ENCODE results near the gene ITPR2.

The ITPR2 gene

DNA sequence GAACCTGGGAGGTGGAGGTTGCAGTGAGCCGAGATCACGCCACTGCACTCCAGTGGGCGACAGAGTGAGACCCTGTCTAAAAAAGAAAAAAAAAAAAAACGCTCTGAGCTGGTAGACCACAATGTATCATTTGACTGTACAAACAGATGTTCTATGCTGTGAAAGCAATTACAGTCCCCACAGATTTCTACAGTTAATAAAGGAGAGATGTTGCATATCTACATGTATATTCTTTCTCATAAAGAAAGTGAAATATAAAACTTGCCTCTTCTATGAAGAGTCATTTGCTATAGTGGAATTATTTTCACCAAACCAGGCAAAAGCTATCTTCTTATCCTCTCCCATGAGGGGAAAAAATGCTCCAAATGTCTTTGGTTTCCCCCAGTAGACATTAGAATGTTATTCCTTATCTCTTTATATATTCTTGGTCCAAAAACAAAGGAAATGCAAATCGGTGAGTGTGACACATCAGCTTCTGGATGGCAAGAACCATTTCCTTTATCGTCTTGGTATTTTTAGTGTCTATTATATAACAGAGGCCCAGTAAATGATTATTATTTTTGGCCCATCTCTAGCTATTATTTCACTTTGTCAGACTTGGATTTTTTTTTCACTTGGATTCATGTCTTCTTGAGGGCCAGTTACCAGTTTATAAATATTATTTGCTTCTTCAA, 407.3 kb downstream of the ITPR2 start:
- no peaks in the 10 kb centered on the region for H3K9me3 Mint-ChIP-seq
- H3K4me3 Mint-ChIP-seq = no peak overlapping the region
- H3K4me1 Mint-ChIP-seq (ENCODE audit: low read depth) = peaks cover 8% of the 10 kb centered on the region
- H3K27me3 Mint-ChIP-seq (ENCODE audit: low read depth) = no peaks in the 10 kb centered on the region
- no peak overlapping the region for H3K27ac Mint-ChIP-seq
- peaks cover 8% of the 10 kb centered on the region for H3K36me3 Mint-ChIP-seq (ENCODE audit: low read depth)

DNA sequence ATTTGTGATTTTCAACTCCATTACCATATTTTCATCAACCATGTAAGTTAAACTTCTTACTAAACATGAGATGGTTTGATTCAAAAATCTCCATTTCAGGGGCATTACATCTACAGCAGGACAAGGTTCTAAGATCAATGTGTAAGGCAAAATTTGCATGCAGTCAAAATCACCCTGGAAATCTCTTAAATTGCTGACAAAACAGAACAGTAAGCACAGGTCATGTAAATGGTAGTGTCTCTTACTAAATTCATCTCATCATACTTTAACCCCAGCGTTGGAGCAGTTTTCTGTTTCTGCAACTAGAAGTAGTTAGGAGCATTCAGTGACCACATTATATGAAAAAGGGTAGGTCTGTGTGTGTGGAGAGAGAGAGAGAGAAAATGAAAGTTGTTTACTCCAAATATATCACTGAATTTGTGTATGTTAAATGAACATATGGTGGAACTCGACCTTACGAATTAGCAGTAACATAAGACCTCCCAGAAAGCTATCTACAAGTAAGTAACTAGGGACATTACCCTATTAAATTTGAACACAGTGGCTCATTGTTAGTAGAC, 410.1 kb downstream of the ITPR2 start:
- Mint-ChIP-seq H3K27ac (no peak overlapping the region), H3K9me3 (peaks cover 3% of the 10 kb centered on the region), H3K4me1 (ENCODE audit: low read depth) (peaks cover 8% of the 10 kb centered on the region), H3K27me3 (ENCODE audit: low read depth) (no peaks in the 10 kb centered on the region), H3K36me3 (ENCODE audit: low read depth) (peaks cover 10% of the 10 kb centered on the region), H3K4me3 (no peak overlapping the region)

DNA sequence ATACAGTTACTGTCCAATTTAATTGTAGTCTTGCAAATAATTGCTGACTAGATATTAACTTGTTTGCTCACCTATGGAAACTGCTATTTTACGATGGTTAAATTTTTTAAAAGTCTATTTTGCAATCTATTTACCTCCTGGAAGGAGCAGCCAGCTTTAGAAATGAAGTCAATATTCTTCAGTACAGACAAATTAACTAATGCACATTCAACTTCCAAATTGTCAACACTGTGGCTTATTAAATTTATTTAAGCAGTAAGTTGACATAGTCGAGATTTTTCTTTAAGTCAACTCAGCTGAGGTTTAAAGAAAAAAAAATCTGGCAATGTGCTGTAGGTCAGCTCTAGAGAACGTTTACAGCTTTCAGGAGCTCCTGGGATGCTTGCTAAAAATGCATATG, 416.4 kb downstream of the ITPR2 start:
- Mint-ChIP-seq H3K4me3 (no peak overlapping the region), H3K27me3 (ENCODE audit: low read depth) (no peaks in the 10 kb centered on the region), H3K27ac (no peak overlapping the region), H3K36me3 (ENCODE audit: low read depth) (peaks cover 18% of the 10 kb centered on the region), H3K4me1 (ENCODE audit: low read depth) (peaks cover 3% of the 10 kb centered on the region), H3K9me3 (peaks cover 7% of the 10 kb centered on the region)

DNA sequence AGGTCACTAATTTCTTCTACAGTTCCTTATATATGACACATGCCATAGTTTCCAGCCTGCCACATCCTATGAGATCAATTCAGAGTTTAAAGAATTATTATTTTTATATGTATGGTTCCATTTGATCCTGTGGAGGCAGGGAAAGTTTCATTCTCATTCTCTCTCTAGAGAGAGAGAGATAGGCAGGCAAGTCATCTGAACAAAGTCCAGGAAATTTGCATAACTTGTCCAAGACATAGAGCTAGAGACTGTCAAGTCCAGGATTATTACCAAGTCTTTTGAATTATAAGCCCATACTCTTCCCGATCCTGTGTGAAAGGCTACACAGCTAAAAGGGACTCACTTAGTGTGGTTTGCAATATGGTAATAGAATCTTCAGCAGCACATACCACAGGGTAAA, 422.3 kb downstream of the ITPR2 start:
- no peaks in the 10 kb centered on the region for H3K27me3 Mint-ChIP-seq (ENCODE audit: low read depth)
- H3K36me3 Mint-ChIP-seq (ENCODE audit: low read depth) = peaks cover 8% of the 10 kb centered on the region
- no peaks in the 10 kb centered on the region for H3K4me1 Mint-ChIP-seq (ENCODE audit: low read depth)
- H3K27ac Mint-ChIP-seq = no peak overlapping the region
- H3K4me3 Mint-ChIP-seq = no peak overlapping the region
- no peaks in the 10 kb centered on the region for H3K9me3 Mint-ChIP-seq

DNA sequence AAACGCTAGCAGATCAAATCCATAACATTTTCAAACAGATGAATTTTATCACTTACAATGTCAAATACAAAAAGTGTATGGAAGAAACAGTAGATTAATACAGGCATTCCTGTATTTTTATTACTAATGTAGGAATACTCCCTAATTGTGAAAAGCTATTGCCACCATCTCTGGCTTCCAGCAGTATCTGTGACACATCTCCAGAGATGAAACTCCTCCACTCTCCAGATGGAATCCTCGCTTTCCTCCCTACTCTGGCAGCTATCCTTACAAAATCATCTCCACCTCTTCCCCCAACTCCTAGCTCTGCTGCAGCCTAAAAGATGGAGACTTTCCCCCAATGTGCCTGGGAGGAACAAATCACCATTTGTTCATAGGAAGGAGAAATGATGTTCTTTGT, 426.2 kb downstream of the ITPR2 start:
- Mint-ChIP-seq H3K36me3 (ENCODE audit: low read depth) (no peaks in the 10 kb centered on the region), H3K27ac (no peak overlapping the region), H3K27me3 (ENCODE audit: low read depth) (no peaks in the 10 kb centered on the region), H3K9me3 (no peaks in the 10 kb centered on the region), H3K4me1 (ENCODE audit: low read depth) (no peaks in the 10 kb centered on the region), H3K4me3 (no peak overlapping the region)

DNA sequence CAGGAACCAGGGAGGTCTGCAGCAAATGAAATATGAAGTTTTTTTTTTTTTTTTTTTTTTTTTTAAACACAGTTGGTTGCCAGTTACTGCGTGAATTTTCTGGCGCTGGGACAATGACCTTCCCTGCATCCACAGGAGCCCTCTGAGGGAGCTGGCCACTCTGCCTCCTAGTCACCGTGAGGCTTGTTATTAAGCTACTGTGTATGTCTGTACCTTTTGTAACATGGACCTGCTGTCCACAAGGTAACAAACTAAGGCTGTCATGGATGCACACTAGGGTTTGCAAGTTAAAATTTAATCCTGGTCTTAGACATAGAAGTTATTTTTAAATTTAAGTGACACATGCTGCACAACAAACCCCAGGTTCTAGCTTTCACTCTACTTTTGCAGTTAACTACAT, 426.6 kb downstream of the ITPR2 start:
- no peaks in the 10 kb centered on the region for H3K36me3 Mint-ChIP-seq (ENCODE audit: low read depth)
- no peaks in the 10 kb centered on the region for H3K4me1 Mint-ChIP-seq (ENCODE audit: low read depth)
- H3K27ac Mint-ChIP-seq = no peak overlapping the region
- H3K9me3 Mint-ChIP-seq = no peaks in the 10 kb centered on the region
- no peaks in the 10 kb centered on the region for H3K27me3 Mint-ChIP-seq (ENCODE audit: low read depth)
- H3K4me3 Mint-ChIP-seq = no peak overlapping the region

DNA sequence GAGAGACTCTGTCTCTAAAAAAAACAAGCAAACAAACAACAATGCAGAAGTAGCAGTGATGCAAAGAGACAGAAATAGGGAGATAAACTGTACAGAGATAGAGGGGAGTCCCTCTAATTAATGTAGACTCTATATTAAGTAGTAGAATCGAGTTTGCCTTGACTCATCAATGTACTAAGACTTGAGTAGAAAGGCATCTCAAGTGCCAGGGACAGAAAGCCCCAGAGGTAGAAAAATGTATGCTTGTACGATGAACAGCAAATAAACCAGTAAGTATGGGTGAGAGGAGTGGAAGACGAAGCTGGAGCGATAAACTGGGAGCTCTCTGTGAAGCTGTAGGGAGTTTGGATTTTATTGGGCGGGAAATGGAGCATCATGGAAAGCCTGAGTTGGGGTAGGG, 429.4 kb downstream of the ITPR2 start:
- no peaks in the 10 kb centered on the region for H3K27me3 Mint-ChIP-seq (ENCODE audit: low read depth)
- H3K27ac Mint-ChIP-seq = no peak overlapping the region
- H3K4me3 Mint-ChIP-seq = no peak overlapping the region
- H3K4me1 Mint-ChIP-seq (ENCODE audit: low read depth) = no peaks in the 10 kb centered on the region
- no peaks in the 10 kb centered on the region for H3K9me3 Mint-ChIP-seq
- peaks cover 2% of the 10 kb centered on the region for H3K36me3 Mint-ChIP-seq (ENCODE audit: low read depth)

DNA sequence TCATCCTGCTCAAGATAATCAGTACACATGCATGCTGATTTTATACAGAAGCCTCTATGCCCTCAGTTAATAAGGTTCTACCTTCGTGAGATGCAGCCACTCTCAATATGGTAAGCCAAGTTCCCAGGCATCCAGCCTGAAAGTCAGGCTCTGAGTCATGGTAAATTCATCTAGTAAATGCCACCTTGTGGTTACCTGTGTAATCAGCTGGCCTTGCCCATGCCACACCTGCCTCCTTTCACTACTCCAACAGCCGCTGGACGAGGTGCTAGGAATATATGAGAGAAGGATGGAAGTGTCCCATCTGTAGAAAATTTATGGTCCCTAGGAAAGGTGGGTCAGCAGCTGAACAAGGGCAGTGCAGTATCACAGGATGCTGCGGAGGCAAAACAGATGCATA, 430.3 kb downstream of the ITPR2 start:
- Mint-ChIP-seq H3K27ac (no peak overlapping the region), H3K4me1 (ENCODE audit: low read depth) (no peaks in the 10 kb centered on the region), H3K36me3 (ENCODE audit: low read depth) (peaks cover 2% of the 10 kb centered on the region), H3K27me3 (ENCODE audit: low read depth) (no peaks in the 10 kb centered on the region), H3K9me3 (no peaks in the 10 kb centered on the region), H3K4me3 (no peak overlapping the region)

DNA sequence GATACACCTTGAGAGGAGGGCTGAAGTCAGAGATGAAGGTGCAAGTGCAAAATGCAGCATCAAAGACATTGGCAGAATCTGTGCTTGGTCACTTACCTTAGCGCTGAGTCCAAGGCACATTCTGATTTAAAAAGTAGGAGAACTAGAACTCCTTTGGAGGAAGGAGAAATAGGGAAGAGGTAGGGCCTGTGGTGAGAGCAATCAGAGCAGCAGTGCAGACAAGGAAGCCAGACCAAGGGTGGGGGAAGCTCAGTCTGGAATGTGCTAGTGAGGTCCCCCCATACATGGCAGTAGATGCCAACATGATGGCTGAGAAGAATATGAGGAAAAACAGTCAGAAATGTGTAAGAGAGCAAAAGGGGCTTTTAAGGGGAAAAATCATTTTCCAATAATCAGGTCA, 431.1 kb downstream of the ITPR2 start:
- H3K36me3 Mint-ChIP-seq (ENCODE audit: low read depth) = peaks cover 2% of the 10 kb centered on the region
- H3K4me1 Mint-ChIP-seq (ENCODE audit: low read depth) = no peaks in the 10 kb centered on the region
- H3K4me3 Mint-ChIP-seq = no peak overlapping the region
- H3K27me3 Mint-ChIP-seq (ENCODE audit: low read depth) = no peaks in the 10 kb centered on the region
- no peak overlapping the region for H3K27ac Mint-ChIP-seq
- H3K9me3 Mint-ChIP-seq = no peaks in the 10 kb centered on the region

DNA sequence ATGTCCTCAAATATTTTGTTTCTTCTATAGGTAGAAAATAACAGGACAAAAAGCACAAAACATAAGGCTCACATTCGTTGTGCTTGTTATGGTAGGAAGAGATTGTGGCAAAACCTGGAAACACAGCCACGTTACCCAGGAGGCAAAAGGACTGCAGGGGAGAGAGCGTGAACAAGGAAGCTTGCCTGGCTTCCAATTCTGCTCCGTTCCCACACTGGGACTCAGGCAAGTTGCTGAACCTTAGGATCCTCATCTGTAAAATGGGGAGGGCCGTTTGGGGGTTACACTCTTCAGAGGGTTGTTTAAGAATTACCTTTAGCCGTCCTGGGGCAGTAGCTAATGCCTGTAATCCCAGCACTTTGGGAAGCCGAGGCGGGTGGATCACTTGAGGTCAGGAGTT, 432.4 kb downstream of the ITPR2 start:
- Mint-ChIP-seq H3K4me3 (no peak overlapping the region), H3K27ac (no peak overlapping the region), H3K4me1 (ENCODE audit: low read depth) (no peaks in the 10 kb centered on the region), H3K36me3 (ENCODE audit: low read depth) (peaks cover 2% of the 10 kb centered on the region), H3K27me3 (ENCODE audit: low read depth) (no peaks in the 10 kb centered on the region), H3K9me3 (no peaks in the 10 kb centered on the region)

DNA sequence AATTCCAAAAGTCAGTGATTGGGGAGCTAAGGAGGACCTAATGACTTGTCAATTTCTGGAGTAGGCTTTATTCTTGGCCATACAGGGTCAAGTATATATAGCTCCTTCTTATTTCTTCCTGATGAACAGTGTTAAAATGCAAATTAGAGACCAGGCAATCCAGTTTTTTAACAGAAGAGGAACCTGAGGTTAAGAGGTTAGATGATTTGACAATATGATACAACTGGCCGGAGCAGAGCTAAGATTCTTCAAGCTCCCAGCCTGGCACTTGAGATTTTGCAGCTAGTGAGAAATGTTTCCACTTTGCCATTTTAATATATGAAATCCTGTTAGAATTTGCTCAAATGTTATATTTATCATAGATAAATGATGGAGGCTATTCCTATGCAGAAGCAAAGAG, 433.6 kb downstream of the ITPR2 start:
- H3K36me3 Mint-ChIP-seq (ENCODE audit: low read depth) = peaks cover 2% of the 10 kb centered on the region
- no peak overlapping the region for H3K4me3 Mint-ChIP-seq

DNA sequence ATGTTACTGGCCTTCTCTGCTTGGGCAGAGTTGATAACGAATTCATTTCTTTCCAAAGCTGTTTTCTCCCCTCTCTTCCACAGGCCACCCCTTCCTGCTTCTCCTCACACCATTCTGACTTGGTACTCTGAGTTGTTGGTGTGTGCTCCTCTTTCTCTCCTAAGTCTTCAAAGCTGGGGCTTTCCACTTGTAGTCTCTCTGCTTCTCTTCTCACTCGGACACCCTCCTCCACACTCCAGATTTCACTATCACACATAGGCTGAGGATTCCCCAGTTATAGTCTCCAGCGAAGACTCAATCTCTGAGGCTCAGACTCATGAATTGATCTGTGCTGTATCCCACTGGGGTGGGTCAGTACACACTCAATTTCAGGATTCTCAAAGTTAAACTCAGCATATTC, 436.6 kb downstream of the ITPR2 start:
- Mint-ChIP-seq H3K27ac (no peak overlapping the region), H3K27me3 (ENCODE audit: low read depth) (no peaks in the 10 kb centered on the region), H3K4me1 (ENCODE audit: low read depth) (no peaks in the 10 kb centered on the region), H3K36me3 (ENCODE audit: low read depth) (peaks cover 11% of the 10 kb centered on the region), H3K9me3 (no peaks in the 10 kb centered on the region), H3K4me3 (no peak overlapping the region)

More for the DNA sequence above, 433.6 kb downstream of the ITPR2 start:
- no peaks in the 10 kb centered on the region for H3K27me3 Mint-ChIP-seq (ENCODE audit: low read depth)
- H3K4me1 Mint-ChIP-seq (ENCODE audit: low read depth) = no peaks in the 10 kb centered on the region
- no peaks in the 10 kb centered on the region for H3K9me3 Mint-ChIP-seq
- no peak overlapping the region for H3K27ac Mint-ChIP-seq

DNA sequence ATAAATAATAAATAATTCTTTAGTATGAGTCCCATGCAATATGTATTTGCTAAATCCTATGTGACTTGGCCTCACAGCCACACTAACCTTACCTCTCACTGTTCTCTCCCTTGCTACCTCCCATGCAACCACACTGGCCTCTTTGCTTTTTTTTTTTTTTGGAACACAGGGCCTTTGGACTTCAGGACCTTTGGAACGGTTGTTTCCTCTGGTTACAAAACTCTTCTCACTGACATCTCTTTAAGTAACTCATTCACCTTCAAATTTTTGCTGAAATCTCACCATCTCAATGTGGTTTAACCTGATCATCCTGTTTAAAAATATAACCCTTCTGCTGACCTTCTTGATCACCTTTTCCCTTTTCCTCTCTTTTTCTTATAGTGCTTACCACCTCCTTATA, 443.7 kb downstream of the ITPR2 start:
- Mint-ChIP-seq H3K9me3 (no peaks in the 10 kb centered on the region), H3K4me1 (ENCODE audit: low read depth) (no peaks in the 10 kb centered on the region), H3K27ac (no peak overlapping the region), H3K27me3 (ENCODE audit: low read depth) (no peaks in the 10 kb centered on the region), H3K36me3 (ENCODE audit: low read depth) (peaks cover 31% of the 10 kb centered on the region), H3K4me3 (no peak overlapping the region)

DNA sequence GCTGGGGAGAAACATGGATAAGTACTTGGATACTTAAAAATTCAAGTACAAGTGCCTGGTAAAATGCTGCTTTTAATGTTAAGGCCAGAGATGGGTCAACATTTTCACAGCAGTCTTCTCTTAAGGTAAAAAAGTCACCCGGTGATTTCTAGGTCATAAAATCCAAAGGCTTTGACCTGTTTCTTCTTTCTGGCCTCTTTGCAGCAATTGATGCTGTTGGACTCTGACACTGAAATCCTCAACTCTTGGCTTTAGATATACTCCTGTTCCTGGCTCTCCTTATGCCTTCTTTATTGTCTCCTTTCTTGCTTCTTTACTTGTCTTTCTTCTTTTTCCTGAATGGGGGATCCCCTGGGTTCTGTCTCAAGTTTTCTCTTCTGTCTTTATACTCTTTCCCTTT, 448.5 kb downstream of the ITPR2 start:
- H3K27ac Mint-ChIP-seq = no peak overlapping the region
- peaks cover 3% of the 10 kb centered on the region for H3K9me3 Mint-ChIP-seq
- H3K4me1 Mint-ChIP-seq (ENCODE audit: low read depth) = no peaks in the 10 kb centered on the region
- no peaks in the 10 kb centered on the region for H3K27me3 Mint-ChIP-seq (ENCODE audit: low read depth)
- peaks cover 25% of the 10 kb centered on the region for H3K36me3 Mint-ChIP-seq (ENCODE audit: low read depth)
- H3K4me3 Mint-ChIP-seq = no peak overlapping the region

DNA sequence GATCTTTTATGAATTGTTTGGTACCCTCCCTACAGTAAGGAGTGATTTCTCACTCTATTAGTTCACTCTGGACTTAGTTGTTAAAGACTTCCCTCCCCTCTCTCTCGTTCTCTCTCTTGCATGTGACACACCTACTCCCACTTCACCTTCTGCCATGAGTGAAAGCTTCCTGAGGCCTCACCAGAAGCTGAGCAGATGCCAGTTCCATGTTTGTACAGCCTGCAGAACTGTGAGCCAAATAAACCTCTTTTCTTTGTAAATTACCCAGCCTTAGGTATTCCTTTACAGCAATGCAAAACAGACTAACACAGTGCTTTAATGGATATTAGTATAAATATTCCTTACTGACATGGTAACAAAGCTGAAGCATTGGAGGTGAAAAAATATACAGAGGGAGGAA, 450.0 kb downstream of the ITPR2 start:
- H3K4me3 Mint-ChIP-seq = no peak overlapping the region
- no peaks in the 10 kb centered on the region for H3K4me1 Mint-ChIP-seq (ENCODE audit: low read depth)
- H3K9me3 Mint-ChIP-seq = peaks cover 3% of the 10 kb centered on the region
- peaks cover 21% of the 10 kb centered on the region for H3K36me3 Mint-ChIP-seq (ENCODE audit: low read depth)
- H3K27me3 Mint-ChIP-seq (ENCODE audit: low read depth) = no peaks in the 10 kb centered on the region
- H3K27ac Mint-ChIP-seq = no peak overlapping the region

DNA sequence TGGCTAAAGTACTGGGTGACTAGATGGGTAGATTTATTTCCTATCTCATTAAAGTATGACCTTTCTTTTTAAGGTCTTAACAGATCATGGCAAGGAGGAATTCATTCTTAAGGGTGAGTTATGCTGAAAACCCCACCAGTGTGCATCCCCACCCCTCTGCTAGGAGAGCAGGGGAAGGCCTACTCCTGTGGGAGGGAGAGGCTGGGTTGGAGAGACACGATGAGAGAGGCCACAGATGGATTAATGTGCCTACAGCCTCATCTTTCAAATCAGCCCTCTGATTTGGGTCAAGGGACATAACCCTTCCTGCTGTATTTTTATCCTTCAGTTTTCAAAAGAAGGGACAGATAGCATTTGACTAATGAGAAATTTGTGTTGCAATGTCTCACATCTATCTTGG, 452.1 kb downstream of the ITPR2 start:
- H3K27ac Mint-ChIP-seq = no peak overlapping the region
- peaks cover 16% of the 10 kb centered on the region for H3K36me3 Mint-ChIP-seq (ENCODE audit: low read depth)
- no peaks in the 10 kb centered on the region for H3K4me1 Mint-ChIP-seq (ENCODE audit: low read depth)
- H3K9me3 Mint-ChIP-seq = peaks cover 3% of the 10 kb centered on the region
- H3K4me3 Mint-ChIP-seq = no peak overlapping the region
- H3K27me3 Mint-ChIP-seq (ENCODE audit: low read depth) = no peaks in the 10 kb centered on the region
